ENCODE results near the gene ACTRT2.

- TF ChIP-seq CTCF (IDR thresholded peaks at IDR 0.05; ENCODE audit: borderline replicate concordance, extremely low read depth, low read length, poor library complexity, severe bottlenecking) (no peak), EZH2 (IDR thresholded peaks at IDR 0.05; ENCODE audit: borderline replicate concordance, low read depth, low read length, severe bottlenecking) (no peak)
These were observed 29.3 kb upstream of the ACTRT2 start for GRCh38 chr1:2991753-2992495.
